Measurements from ENCODE around the gene SLAMF7. TPM values are rescaled to one million over a fixed set of nuclear protein-coding genes. Genes with fewer than 3 reads are reported as not detected.
"Not testable (repeated sequence)": the region's sequence is repeated elsewhere in the genome, so short reads cannot be mapped to it uniquely, and the experiment has no call there.

SLAMF7 gene
- total RNA-seq, 4 donors from 2014 or later, result 0.91 to 8.0 (median 4.5) TPM

DNA sequence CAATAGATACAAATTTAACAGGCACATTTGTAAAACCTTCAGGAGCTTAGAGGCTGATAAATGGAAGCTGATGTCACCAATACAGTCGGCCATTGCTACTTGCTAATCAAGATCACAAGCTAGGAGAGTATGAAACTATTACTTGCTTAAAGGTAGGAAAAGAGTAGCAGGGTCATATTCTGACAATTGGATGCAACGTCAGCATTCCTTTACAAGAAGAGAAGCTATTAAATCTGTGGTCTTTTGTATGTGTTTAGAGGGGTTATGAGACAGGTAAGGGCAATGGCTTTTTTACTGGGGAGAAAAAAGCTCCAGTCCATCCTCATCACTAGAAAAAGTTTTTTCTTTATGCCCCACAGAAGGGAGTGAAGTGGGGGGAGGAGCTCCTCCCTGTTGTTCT lies 15.7 kb upstream of the SLAMF7 start:
- no peak for TF ChIP-seq POLR2A (IDR thresholded peaks at IDR 0.05)
- TF ChIP-seq, protein P1, sequence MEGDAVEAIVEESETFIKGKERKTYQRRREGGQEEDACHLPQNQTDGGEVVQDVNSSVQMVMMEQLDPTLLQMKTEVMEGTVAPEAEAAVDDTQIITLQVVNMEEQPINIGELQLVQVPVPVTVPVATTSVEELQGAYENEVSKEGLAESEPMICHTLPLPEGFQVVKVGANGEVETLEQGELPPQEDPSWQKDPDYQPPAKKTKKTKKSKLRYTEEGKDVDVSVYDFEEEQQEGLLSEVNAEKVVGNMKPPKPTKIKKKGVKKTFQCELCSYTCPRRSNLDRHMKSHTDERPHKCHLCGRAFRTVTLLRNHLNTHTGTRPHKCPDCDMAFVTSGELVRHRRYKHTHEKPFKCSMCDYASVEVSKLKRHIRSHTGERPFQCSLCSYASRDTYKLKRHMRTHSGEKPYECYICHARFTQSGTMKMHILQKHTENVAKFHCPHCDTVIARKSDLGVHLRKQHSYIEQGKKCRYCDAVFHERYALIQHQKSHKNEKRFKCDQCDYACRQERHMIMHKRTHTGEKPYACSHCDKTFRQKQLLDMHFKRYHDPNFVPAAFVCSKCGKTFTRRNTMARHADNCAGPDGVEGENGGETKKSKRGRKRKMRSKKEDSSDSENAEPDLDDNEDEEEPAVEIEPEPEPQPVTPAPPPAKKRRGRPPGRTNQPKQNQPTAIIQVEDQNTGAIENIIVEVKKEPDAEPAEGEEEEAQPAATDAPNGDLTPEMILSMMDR (IDR thresholded peaks at IDR 0.05), result no peak
- H3K4me3 ChIP-seq (ENCODE audit: low read depth, poor library complexity, severe bottlenecking), result no peak overlapping the region
- DNase-seq (ENCODE audit: low spot score in 2 of 2), result no peak
- 62 to 68% methylated on average over 2 of the region's 2 CpGs for WGBS, 2 donors
- intact Hi-C loops (cut with DNase I; ENCODE audit: low total_unique reads), result loop anchor here (10.0 kb wide), 1 partner anchor 371 kb away; the partner anchor contains the start of gene KLHDC9

DNA sequence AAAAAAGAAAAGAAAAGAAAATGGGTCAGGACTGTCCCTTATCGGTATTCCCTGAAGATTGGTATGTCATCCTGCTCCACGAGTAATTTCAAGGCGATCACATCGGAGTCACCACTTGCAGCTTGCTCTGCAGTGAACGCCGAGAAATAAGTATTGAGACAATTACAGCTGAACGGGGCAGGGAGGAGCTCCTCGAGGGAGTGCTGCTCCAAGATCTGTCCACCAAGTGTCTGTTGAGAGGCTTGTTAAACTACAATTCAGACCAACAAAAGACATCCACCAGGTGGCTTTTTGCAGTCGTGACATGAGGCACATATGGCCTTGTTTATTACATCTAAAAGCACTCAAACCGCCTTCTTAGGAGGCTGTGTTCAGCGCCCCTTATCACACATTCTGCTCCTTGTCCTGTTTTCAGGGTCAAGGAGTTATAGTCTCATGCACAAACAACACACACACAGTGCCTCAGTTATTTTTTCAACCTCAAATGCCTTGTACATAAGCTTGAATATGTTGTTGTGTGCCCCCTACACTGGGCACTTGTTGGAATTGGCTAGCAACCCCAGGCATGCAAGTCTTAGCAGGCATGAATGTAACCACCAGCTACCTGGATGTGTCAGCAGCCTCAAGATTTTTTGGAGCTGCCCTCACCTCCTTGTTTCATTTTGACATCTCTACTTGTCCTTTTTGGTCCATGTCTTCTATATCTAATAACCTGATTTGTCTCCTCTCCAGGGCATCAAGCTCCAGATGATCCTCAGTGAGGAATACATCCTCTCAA lies 14.4 kb upstream of the SLAMF7 start:
- WGBS, 2 donors, result 75 to 79% methylated on average over 11 of the region's 11 CpGs
- no peak overlapping the region for H3K4me3 ChIP-seq (ENCODE audit: low read depth, poor library complexity, severe bottlenecking)
- no peak for TF ChIP-seq POLR2A (IDR thresholded peaks at IDR 0.05)
- TF ChIP-seq, protein P1 (IDR thresholded peaks at IDR 0.05), result no peak
- no peak for DNase-seq (ENCODE audit: low spot score in 2 of 2)
- intact Hi-C loops (cut with DNase I; ENCODE audit: low total_unique reads), result loop anchor here (10.0 kb wide), 1 partner anchor 370 kb away; the partner anchor contains the start of gene KLHDC9

- intact Hi-C loops (cut with DNase I; ENCODE audit: low total_unique reads), result loop anchor here (10.0 kb wide), 1 partner anchor 369 kb away; the partner anchor contains the start of gene KLHDC9
- TF ChIP-seq, protein P1 (IDR thresholded peaks at IDR 0.05), result no peak
- TF ChIP-seq POLR2A (IDR thresholded peaks at IDR 0.05), result no peak
Measured at GRCh38 chr1:160726114-160726497, 12.9 kb upstream of the SLAMF7 start.

GRCh38 chr1:160726498-160727315 lies 12.3 kb upstream of the SLAMF7 start:
- WGBS, 2 donors, result 9 to 10% methylated on average over 8 of the region's 8 CpGs
- DNase-seq (ENCODE audit: low spot score in 2 of 2), result peak in 1 of 2 donors; percentile 40
- TF ChIP-seq, protein P1 (IDR thresholded peaks at IDR 0.05), result no peak
- no peak for TF ChIP-seq POLR2A (IDR thresholded peaks at IDR 0.05)
- intact Hi-C loops (cut with DNase I; ENCODE audit: low total_unique reads), result loop anchor here (10.0 kb wide), 1 partner anchor 368 kb away; the partner anchor contains the start of gene KLHDC9
- H3K4me3 ChIP-seq (ENCODE audit: low read depth, poor library complexity, severe bottlenecking), result no peak overlapping the region

More at GRCh38 chr1:160726114-160726497, 12.9 kb upstream of the SLAMF7 start:
- no peak overlapping the region for H3K4me3 ChIP-seq (ENCODE audit: low read depth, poor library complexity, severe bottlenecking)
- 34 to 59% methylated on average over 3 of the region's 3 CpGs for WGBS, 2 donors
- DNase-seq (ENCODE audit: low spot score in 2 of 2), result no peak

- H3K4me3 ChIP-seq (ENCODE audit: low read depth, poor library complexity, severe bottlenecking), result no peak overlapping the region
- no peak for DNase-seq (ENCODE audit: low spot score in 2 of 2)
- TF ChIP-seq, protein P1 (IDR thresholded peaks at IDR 0.05), result no peak
- no peak for TF ChIP-seq POLR2A (IDR thresholded peaks at IDR 0.05)
- intact Hi-C loops (cut with DNase I; ENCODE audit: low total_unique reads), result loop anchor here (10.0 kb wide), 1 partner anchor 368 kb away; the partner anchor contains the start of gene KLHDC9
Measured at GRCh38 chr1:160727316-160727640, 11.8 kb upstream of the SLAMF7 start.

- DNase-seq (ENCODE audit: low spot score in 2 of 2); H3K4me3 ChIP-seq (ENCODE audit: low read depth, poor library complexity, severe bottlenecking); intact Hi-C loops (cut with DNase I; ENCODE audit: low total_unique reads): not testable (repeated sequence)
- 80 to 84% methylated on average over 2 of the region's 2 CpGs for WGBS, 2 donors
Measured at GRCh38 chr1:160731564-160731963, 7.5 kb upstream of the SLAMF7 start.
